Immature natural killer cell (primary cell): ENCODE results near the gene ACTN3. TPM values are rescaled to one million over a fixed set of nuclear protein-coding genes. Genes with fewer than 3 reads are reported as not detected.

Experiments used
- DNase-seq, 3 donors: peaks; one replicate each; pipeline ENCODE4 v3.0.0; 2022; ENCODE audit warnings: mixed read lengths in 1 of 3
- H3K27ac Mint-ChIP-seq, 6 donors: one replicate each; pipeline ENCODE4 v1.8.0; 2020; ENCODE audit warnings: mixed read lengths in 6 of 6, mild to moderate bottlenecking in 5 of 6, inconsistent platforms in 4 of 6, moderate library complexity in 3 of 6
- H3K27me3 Mint-ChIP-seq, 3 donors: one replicate each; pipeline ENCODE4 v1.8.0; 2020 to 2021; ENCODE audit warnings: low read depth in 3 of 3, mild to moderate bottlenecking in 3 of 3, mixed read lengths in 3 of 3, moderate library complexity in 3 of 3, inconsistent platforms in 1 of 3
- H3K36me3 Mint-ChIP-seq, 3 donors: one replicate each; pipeline ENCODE4 v1.8.0; 2020; ENCODE audit warnings: mixed read lengths in 3 of 3, inconsistent platforms in 2 of 3, mild to moderate bottlenecking in 2 of 3
- H3K4me1 Mint-ChIP-seq, 2 donors: one replicate each; pipeline ENCODE4 v1.8.0; 2020; ENCODE audit warnings: inconsistent platforms in 2 of 2, mild to moderate bottlenecking in 2 of 2, mixed read lengths in 2 of 2, moderate library complexity in 1 of 2
- H3K4me3 Mint-ChIP-seq, 5 donors: one replicate each; pipeline ENCODE4 v1.8.0; 2020; ENCODE audit warnings: mild to moderate bottlenecking in 5 of 5, mixed read lengths in 5 of 5, inconsistent platforms in 3 of 5, moderate library complexity in 3 of 5
- H3K9me3 Mint-ChIP-seq, 6 donors: one replicate each; pipeline ENCODE4 v1.8.0; 2020; ENCODE audit warnings: mild to moderate bottlenecking in 6 of 6, mixed read lengths in 6 of 6, inconsistent platforms in 4 of 6, moderate library complexity in 3 of 6
- polyA plus RNA-seq, 3 donors: library from polyadenylated mRNA; unstranded; fragments of 300-500 nt; fragmentation: Illumina TruSeq; gene quantifications; one replicate each; pipeline ENCODE4 v1.2.3, GENCODE V29; 2021

ACTN3 gene
- polyA plus RNA-seq, 3 donors from 2014 or later: 0.07 TPM; not detected in 2

- Mint-ChIP-seq H3K4me1 (peaks cover 0 to 8% of the 10 kb centered on the region in 2 donors), H3K36me3 (peaks cover 0 to 3% (median 0%) of the 10 kb centered on the region in 3 donors), H3K27ac (no peak overlapping the region), H3K4me3 (no peak overlapping the region), H3K27me3 (peaks cover 0 to 9% (median 0%) of the 10 kb centered on the region in 3 donors), H3K9me3 (no peaks in the 10 kb centered on the region)
- no peak for DNase-seq
Observed at GRCh38 chr11:66562275-66562674, 15.6 kb downstream of the ACTN3 start.

GRCh38 chr11:66562907-66563583, 16.3 kb downstream of the ACTN3 start:
- no peak for DNase-seq
- H3K36me3 Mint-ChIP-seq: no peaks in the 10 kb centered on the region
- H3K27me3 Mint-ChIP-seq: peaks cover 0 to 7% (median 0%) of the 10 kb centered on the region in 3 donors
- H3K27ac Mint-ChIP-seq: no peak overlapping the region
- H3K9me3 Mint-ChIP-seq: no peaks in the 10 kb centered on the region
- H3K4me1 Mint-ChIP-seq: peaks cover 0 to 13% of the 10 kb centered on the region in 2 donors
- H3K4me3 Mint-ChIP-seq: no peak overlapping the region

GRCh38 chr11:66563832-66564231, 17.1 kb downstream of the ACTN3 start:
- Mint-ChIP-seq H3K36me3 (no peaks in the 10 kb centered on the region), H3K4me1 (peaks cover 5 to 16% of the 10 kb centered on the region in 2 donors), H3K9me3 (no peaks in the 10 kb centered on the region), H3K4me3 (no peak overlapping the region), H3K27me3 (peaks cover 0 to 4% (median 0%) of the 10 kb centered on the region in 3 donors), H3K27ac (no peak overlapping the region)
- no peak for DNase-seq

GRCh38 chr11:66564538-66564937, 17.8 kb downstream of the ACTN3 start:
- H3K9me3 Mint-ChIP-seq: no peaks in the 10 kb centered on the region
- no peak overlapping the region for H3K27ac Mint-ChIP-seq
- no peak overlapping the region for H3K4me3 Mint-ChIP-seq
- no peak for DNase-seq
- H3K36me3 Mint-ChIP-seq: no peaks in the 10 kb centered on the region
- peaks cover 0 to 2% (median 0%) of the 10 kb centered on the region in 3 donors for H3K27me3 Mint-ChIP-seq
- peaks cover 5 to 15% of the 10 kb centered on the region in 2 donors for H3K4me1 Mint-ChIP-seq

- Mint-ChIP-seq H3K4me1 (peaks cover 5 to 15% of the 10 kb centered on the region in 2 donors), H3K27ac (no peak overlapping the region), H3K36me3 (no peaks in the 10 kb centered on the region), H3K4me3 (no peak overlapping the region), H3K27me3 (peaks cover 0 to 2% (median 0%) of the 10 kb centered on the region in 3 donors), H3K9me3 (no peaks in the 10 kb centered on the region)
- no peak for DNase-seq
Observed at GRCh38 chr11:66564984-66565383, 18.3 kb downstream of the ACTN3 start.

GRCh38 chr11:66566221-66566620, 19.5 kb downstream of the ACTN3 start:
- H3K27ac Mint-ChIP-seq: peak overlapping the region in 1 of 6 donors; percentile 34
- H3K9me3 Mint-ChIP-seq: no peaks in the 10 kb centered on the region
- DNase-seq: no peak
- no peaks in the 10 kb centered on the region for H3K36me3 Mint-ChIP-seq
- no peaks in the 10 kb centered on the region for H3K27me3 Mint-ChIP-seq
- H3K4me1 Mint-ChIP-seq: peaks cover 5 to 15% of the 10 kb centered on the region in 2 donors
- peak overlapping the region; percentile 16 to 56 (median 38) for H3K4me3 Mint-ChIP-seq

- Mint-ChIP-seq H3K4me3 (peak overlapping the region; percentile 60 to 79 (median 71)), H3K9me3 (no peaks in the 10 kb centered on the region), H3K27ac (no peak overlapping the region), H3K4me1 (peaks cover 5 to 15% of the 10 kb centered on the region in 2 donors), H3K27me3 (no peaks in the 10 kb centered on the region), H3K36me3 (no peaks in the 10 kb centered on the region)
- no peak for DNase-seq
Observed at GRCh38 chr11:66567787-66568123, 21.1 kb downstream of the ACTN3 start.

GRCh38 chr11:66568124-66568916, 21.6 kb downstream of the ACTN3 start, which contains the start of gene CTSF:
TSS of gene CTSF (minus strand) at chr11:66568606. CDS start at chr11:66568486, 120 bp downstream.
- H3K27ac Mint-ChIP-seq: peak within 1 kb of the TSS in 4 of 6 donors; percentile 49 to 92 (median 80)
- peaks cover 5 to 15% of the 10 kb centered on the region in 2 donors for H3K4me1 Mint-ChIP-seq
- DNase-seq: peak; percentile 64 to 75 (median 66)
- no peaks in the 10 kb centered on the region for H3K9me3 Mint-ChIP-seq
- H3K4me3 Mint-ChIP-seq: peak within 1 kb of the TSS; percentile 76 to 85 (median 84)
- H3K27me3 Mint-ChIP-seq: no peaks in the 10 kb centered on the region
- no peaks in the 10 kb centered on the region for H3K36me3 Mint-ChIP-seq

- DNase-seq: no peak
- Mint-ChIP-seq H3K4me1 (peaks cover 5 to 15% of the 10 kb centered on the region in 2 donors), H3K4me3 (peak overlapping the region in 1 of 5 donors; percentile 84), H3K27me3 (peaks cover 0 to 3% (median 0%) of the 10 kb centered on the region in 3 donors), H3K36me3 (no peaks in the 10 kb centered on the region), H3K27ac (no peak overlapping the region), H3K9me3 (no peaks in the 10 kb centered on the region)
Observed at GRCh38 chr11:66569076-66569475, 22.4 kb downstream of the ACTN3 start.

- DNase-seq: no peak
- peak overlapping the region in 1 of 6 donors; percentile 29 for H3K27ac Mint-ChIP-seq
- peaks cover 0 to 5% (median 1%) of the 10 kb centered on the region in 3 donors for H3K27me3 Mint-ChIP-seq
- H3K9me3 Mint-ChIP-seq: no peaks in the 10 kb centered on the region
- peak overlapping the region in 3 of 5 donors; percentile 27 to 52 (median 34) for H3K4me3 Mint-ChIP-seq
- H3K4me1 Mint-ChIP-seq: peaks cover 5 to 15% of the 10 kb centered on the region in 2 donors
- no peaks in the 10 kb centered on the region for H3K36me3 Mint-ChIP-seq
Observed at GRCh38 chr11:66570079-66570849, 23.6 kb downstream of the ACTN3 start.

- H3K4me1 Mint-ChIP-seq: peaks cover 5 to 15% of the 10 kb centered on the region in 2 donors
- peak overlapping the region in 1 of 5 donors; percentile 17 for H3K4me3 Mint-ChIP-seq
- H3K27ac Mint-ChIP-seq: no peak overlapping the region
- no peak for DNase-seq
- H3K36me3 Mint-ChIP-seq: no peaks in the 10 kb centered on the region
- H3K27me3 Mint-ChIP-seq: peaks cover 0 to 7% (median 4%) of the 10 kb centered on the region in 3 donors
- H3K9me3 Mint-ChIP-seq: no peaks in the 10 kb centered on the region
Observed at GRCh38 chr11:66570850-66571180, 24.1 kb downstream of the ACTN3 start.

- H3K4me3 Mint-ChIP-seq: no peak overlapping the region
- H3K4me1 Mint-ChIP-seq: peaks cover 4 to 6% of the 10 kb centered on the region in 2 donors
- peaks cover 0 to 5% (median 0%) of the 10 kb centered on the region in 6 donors for H3K9me3 Mint-ChIP-seq
- H3K36me3 Mint-ChIP-seq: no peaks in the 10 kb centered on the region
- H3K27me3 Mint-ChIP-seq: peaks cover 0 to 11% (median 7%) of the 10 kb centered on the region in 3 donors
- peak; percentile 69 to 71 (median 70) for DNase-seq
- peak overlapping the region in 1 of 6 donors; percentile 69 for H3K27ac Mint-ChIP-seq
Observed at GRCh38 chr11:66579017-66579606, 32.4 kb downstream of the ACTN3 start.

GRCh38 chr11:66580803-66581202, 34.1 kb downstream of the ACTN3 start:
- no peak for DNase-seq
- H3K27ac Mint-ChIP-seq: peak overlapping the region in 2 of 6 donors; percentile 9 to 67
- H3K4me3 Mint-ChIP-seq: no peak overlapping the region

More at GRCh38 chr11:66580803-66581202, 34.1 kb downstream of the ACTN3 start:
- no peaks in the 10 kb centered on the region for H3K36me3 Mint-ChIP-seq
- peaks cover 4 to 6% of the 10 kb centered on the region in 2 donors for H3K4me1 Mint-ChIP-seq
- peaks cover 0 to 5% (median 0%) of the 10 kb centered on the region in 6 donors for H3K9me3 Mint-ChIP-seq
- H3K27me3 Mint-ChIP-seq: peaks cover 0 to 7% (median 5%) of the 10 kb centered on the region in 3 donors
